SU-DHL-6 (cell line): ENCODE measurements around the gene CLIC5.

Experiments
- H2AFZ ChIP-seq: fragments of 200-600 bp; sonication (generic); 2 replicates; pipeline ENCODE4 v1.6.1; 2014; ENCODE audit warnings: low read depth, mild to moderate bottlenecking, moderate library complexity, mixed read lengths, antibody characterized with exemption, low read length; ENCODE audit not compliant: severe bottlenecking
- H3F3A ChIP-seq: fragments of 200-600 bp; shearing (Covaris generic); 2 replicates; pipeline ENCODE4 v1.6.0; 2016; ENCODE audit warnings: antibody characterized with exemption, mild to moderate bottlenecking; ENCODE audit not compliant: insufficient read depth
- H3K27ac ChIP-seq: fragments of 200-600 bp; sonication (generic); 2 replicates; pipeline ENCODE4 v1.5.1; 2016; ENCODE audit warnings: low read depth, mild to moderate bottlenecking, low read length, moderate library complexity, mixed read lengths
- H3K27me3 ChIP-seq: fragments of 200-600 bp; sonication (generic), shearing (Covaris generic); 2 replicates; pipeline ENCODE4 v1.6.0; 2014; ENCODE audit warnings: mild to moderate bottlenecking, low read length
- H3K36me3 ChIP-seq: fragments of 200-600 bp; sonication (generic); 2 replicates; pipeline ENCODE4 v1.6.1; 2014; ENCODE audit warnings: mild to moderate bottlenecking, low read length, mixed read lengths
- H3K4me2 ChIP-seq: fragments of 300-600, 200-600 bp; shearing (Covaris generic), sonication (generic); 2 replicates; pipeline ENCODE4 v1.6.0; 2014; ENCODE audit warnings: low read length, low read depth, mild to moderate bottlenecking; ENCODE audit not compliant: poor library complexity, severe bottlenecking
- H3K4me3 ChIP-seq: fragments of 200-600 bp; sonication (generic); 2 replicates; pipeline ENCODE4 v1.5.1; 2014; ENCODE audit warnings: antibody characterized with exemption, low read length, mild to moderate bottlenecking, mixed read lengths; ENCODE audit not compliant: insufficient read depth, poor library complexity, severe bottlenecking
- H3K79me2 ChIP-seq: fragments of 200-600 bp; sonication (generic); 2 replicates; pipeline ENCODE4 v1.6.1; 2014; ENCODE audit warnings: mild to moderate bottlenecking, low read length, moderate library complexity; ENCODE audit not compliant: insufficient read depth
- H3K9ac ChIP-seq: fragments of 200-600 bp; sonication (generic); 2 replicates; pipeline ENCODE4 v1.7.0; 2014; ENCODE audit warnings: mild to moderate bottlenecking, low read length
- H3K9me2 ChIP-seq: fragments of 200-600 bp; sonication (generic); replicated peaks from 2 replicates; pipeline ENCODE4 v1.6.1; 2014; ENCODE audit warnings: low read length; ENCODE audit not compliant: insufficient read depth
- H3K9me3 ChIP-seq: fragments of 200-600 bp; sonication (generic); 2 replicates; pipeline ENCODE4 v1.6.1; 2014; ENCODE audit warnings: low read length, mixed read lengths; ENCODE audit not compliant: insufficient read depth
- H4K20me1 ChIP-seq: fragments of 200-600 bp; sonication (generic); 2 replicates; pipeline ENCODE4 v1.6.1; 2014; ENCODE audit warnings: low read depth, mild to moderate bottlenecking, antibody characterized with exemption, low read length, moderate library complexity, mixed read lengths
- EZH2phosphoT487 ChIP-seq: fragments of 200-600 bp; sonication (generic), shearing (Covaris generic); conservative IDR thresholded peaks from 2 replicates; pipeline ENCODE4 v1.6.1; 2018; ENCODE audit warnings: mild to moderate bottlenecking, antibody characterized with exemption, low read length, moderate library complexity, mixed read lengths
- TF ChIP-seq, protein P1 (sequence below): fragments of 200-600 bp; sonication (generic); IDR thresholded peaks from one replicate; pipeline ENCODE4 v1.5.1; 2017; ENCODE audit warnings: antibody characterized with exemption, mild to moderate bottlenecking, low read length, moderate library complexity; ENCODE audit not compliant: insufficient read depth, poor library complexity, severe bottlenecking

Gene CLIC5

DNA sequence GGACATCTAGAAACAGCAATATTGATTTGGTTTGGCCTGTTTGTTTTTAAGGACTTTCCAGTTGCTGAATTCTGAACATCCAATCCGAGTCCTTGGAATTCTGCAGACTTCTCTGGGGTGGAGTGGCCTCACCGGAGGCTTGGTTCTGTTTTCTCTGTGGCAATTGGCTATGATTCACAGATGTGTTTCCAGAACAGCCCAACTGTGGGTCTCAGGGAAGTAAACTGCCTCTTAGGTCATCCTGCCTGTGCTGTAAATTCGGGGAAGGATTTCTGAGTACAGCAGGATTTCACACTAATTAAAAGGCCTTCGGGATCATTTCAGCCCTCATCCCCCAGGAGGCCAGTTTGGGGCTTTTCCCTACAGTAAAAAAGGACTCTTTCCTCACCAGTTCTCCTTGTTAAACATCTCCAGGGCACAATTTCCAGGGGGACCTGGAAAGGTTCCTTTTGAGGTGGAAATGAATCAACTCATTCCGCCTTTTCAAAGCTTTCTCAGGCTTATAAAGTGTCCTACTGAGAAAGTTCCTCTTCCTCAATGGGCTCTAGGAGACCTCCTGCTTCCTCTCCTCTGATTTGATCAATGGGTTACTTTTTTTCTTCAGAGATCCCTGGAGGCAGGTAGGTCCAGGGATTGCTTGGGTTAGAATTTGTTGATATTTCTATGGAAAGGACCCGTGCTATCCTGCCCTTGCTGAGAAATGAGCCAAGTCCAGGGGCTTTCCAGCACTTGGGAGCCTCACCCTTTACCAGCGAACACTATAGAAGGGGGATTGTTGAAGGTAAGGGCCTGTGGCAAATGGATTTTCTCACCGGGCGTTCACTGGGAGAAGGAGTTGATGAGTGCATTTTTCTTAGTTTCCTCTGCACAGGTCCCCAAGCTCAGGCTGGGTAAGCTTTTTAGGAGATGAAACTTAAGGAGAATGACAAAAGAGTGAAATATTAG lies 114.6 kb downstream of the CLIC5 start:
- H4K20me1 ChIP-seq = no peaks in the 10 kb centered on the region
- H3K9me3 ChIP-seq = no peaks in the 10 kb centered on the region
- H3K4me2 ChIP-seq = no peak overlapping the region
- no peaks in the 10 kb centered on the region for H3K79me2 ChIP-seq
- no peaks in the 10 kb centered on the region for H3K9me2 ChIP-seq
- no peak overlapping the region for H3K4me3 ChIP-seq
- H3K27me3 ChIP-seq = no peaks in the 10 kb centered on the region
- no peak overlapping the region for H2AFZ ChIP-seq
- H3K36me3 ChIP-seq = no peaks in the 10 kb centered on the region
- no peak overlapping the region for H3K9ac ChIP-seq
- no peak overlapping the region for H3K27ac ChIP-seq
- TF ChIP-seq, protein P1, sequence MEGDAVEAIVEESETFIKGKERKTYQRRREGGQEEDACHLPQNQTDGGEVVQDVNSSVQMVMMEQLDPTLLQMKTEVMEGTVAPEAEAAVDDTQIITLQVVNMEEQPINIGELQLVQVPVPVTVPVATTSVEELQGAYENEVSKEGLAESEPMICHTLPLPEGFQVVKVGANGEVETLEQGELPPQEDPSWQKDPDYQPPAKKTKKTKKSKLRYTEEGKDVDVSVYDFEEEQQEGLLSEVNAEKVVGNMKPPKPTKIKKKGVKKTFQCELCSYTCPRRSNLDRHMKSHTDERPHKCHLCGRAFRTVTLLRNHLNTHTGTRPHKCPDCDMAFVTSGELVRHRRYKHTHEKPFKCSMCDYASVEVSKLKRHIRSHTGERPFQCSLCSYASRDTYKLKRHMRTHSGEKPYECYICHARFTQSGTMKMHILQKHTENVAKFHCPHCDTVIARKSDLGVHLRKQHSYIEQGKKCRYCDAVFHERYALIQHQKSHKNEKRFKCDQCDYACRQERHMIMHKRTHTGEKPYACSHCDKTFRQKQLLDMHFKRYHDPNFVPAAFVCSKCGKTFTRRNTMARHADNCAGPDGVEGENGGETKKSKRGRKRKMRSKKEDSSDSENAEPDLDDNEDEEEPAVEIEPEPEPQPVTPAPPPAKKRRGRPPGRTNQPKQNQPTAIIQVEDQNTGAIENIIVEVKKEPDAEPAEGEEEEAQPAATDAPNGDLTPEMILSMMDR = no peak
- no peak for TF ChIP-seq EZH2phosphoT487
- H3F3A ChIP-seq = no peaks in the 10 kb centered on the region

DNA sequence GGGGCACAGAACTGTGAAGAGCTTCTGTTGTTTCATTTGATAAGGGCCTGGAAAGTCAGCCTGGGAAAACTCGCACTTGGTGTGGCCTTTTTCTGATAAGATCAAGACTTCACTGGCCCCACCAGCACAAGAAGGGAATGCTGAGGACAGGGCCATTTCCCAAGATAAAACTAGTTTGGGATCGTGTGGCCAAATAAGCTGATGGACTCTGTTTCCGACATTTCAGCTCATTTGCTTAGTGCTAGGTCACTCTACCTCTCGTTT lies 116.0 kb downstream of the CLIC5 start:
- Histone ChIP-seq H3F3A (no peaks in the 10 kb centered on the region), H3K4me3 (no peak overlapping the region), H3K4me2 (no peak overlapping the region), H3K36me3 (no peaks in the 10 kb centered on the region), H3K9ac (no peak overlapping the region), H2AFZ (no peak overlapping the region), H3K9me2 (no peaks in the 10 kb centered on the region), H3K27me3 (no peaks in the 10 kb centered on the region), H3K9me3 (no peaks in the 10 kb centered on the region), H3K27ac (no peak overlapping the region), H4K20me1 (no peaks in the 10 kb centered on the region), H3K79me2 (no peaks in the 10 kb centered on the region)
- TF ChIP-seq, protein P1 = no peak
- TF ChIP-seq EZH2phosphoT487 = no peak

DNA sequence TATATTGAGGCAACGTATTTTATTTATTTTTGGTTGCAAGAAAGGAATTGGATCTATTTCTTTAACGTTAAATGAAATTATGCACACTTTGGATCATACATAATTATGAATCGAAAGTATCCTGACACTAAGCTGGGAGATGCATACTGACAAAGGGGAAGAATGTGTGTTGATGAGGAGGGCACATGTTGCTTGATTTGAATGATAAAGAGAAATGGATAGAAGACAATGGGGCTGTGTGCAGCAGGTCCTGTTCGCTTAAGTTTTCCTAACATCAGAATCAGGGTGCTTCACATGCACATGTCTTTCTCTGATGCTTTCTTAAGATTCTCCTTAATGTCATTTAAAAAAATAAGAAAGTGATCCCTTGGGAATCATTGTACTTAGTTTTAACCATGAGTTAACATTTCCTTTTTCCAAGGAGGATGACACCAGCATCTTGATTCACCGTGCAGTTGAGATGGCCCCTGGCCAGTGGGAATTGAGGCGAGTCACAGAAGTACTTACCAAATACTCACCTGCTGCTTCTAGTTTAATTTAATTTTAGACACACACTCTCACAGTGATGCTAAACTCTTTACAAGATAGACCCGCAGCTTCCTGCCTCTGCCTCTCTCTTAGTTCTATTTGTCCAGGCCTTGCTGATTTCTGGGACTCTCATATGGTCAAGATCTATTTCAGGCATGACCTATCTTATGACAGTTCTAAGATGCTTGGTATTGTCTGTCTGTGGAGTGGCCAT lies 116.5 kb downstream of the CLIC5 start:
- no peaks in the 10 kb centered on the region for H4K20me1 ChIP-seq
- H3K36me3 ChIP-seq = no peaks in the 10 kb centered on the region
- no peak overlapping the region for H3K4me2 ChIP-seq
- H3K9ac ChIP-seq = no peak overlapping the region
- H2AFZ ChIP-seq = no peak overlapping the region
- H3F3A ChIP-seq = no peaks in the 10 kb centered on the region
- H3K79me2 ChIP-seq = no peaks in the 10 kb centered on the region
- no peak overlapping the region for H3K4me3 ChIP-seq
- TF ChIP-seq, protein P1 = no peak
- TF ChIP-seq EZH2phosphoT487 = no peak
- no peaks in the 10 kb centered on the region for H3K9me2 ChIP-seq
- no peaks in the 10 kb centered on the region for H3K9me3 ChIP-seq
- no peaks in the 10 kb centered on the region for H3K27me3 ChIP-seq
- no peak overlapping the region for H3K27ac ChIP-seq
